ENCODE results near the gene MTRR. TPM values are rescaled to one million over a fixed set of nuclear protein-coding genes. Genes with fewer than 3 reads are reported as not detected.

MTRR gene
- polyA plus RNA-seq, 1 of the 3 experiments (the other 2 are of a cell fraction), result 18.4 TPM

DNA sequence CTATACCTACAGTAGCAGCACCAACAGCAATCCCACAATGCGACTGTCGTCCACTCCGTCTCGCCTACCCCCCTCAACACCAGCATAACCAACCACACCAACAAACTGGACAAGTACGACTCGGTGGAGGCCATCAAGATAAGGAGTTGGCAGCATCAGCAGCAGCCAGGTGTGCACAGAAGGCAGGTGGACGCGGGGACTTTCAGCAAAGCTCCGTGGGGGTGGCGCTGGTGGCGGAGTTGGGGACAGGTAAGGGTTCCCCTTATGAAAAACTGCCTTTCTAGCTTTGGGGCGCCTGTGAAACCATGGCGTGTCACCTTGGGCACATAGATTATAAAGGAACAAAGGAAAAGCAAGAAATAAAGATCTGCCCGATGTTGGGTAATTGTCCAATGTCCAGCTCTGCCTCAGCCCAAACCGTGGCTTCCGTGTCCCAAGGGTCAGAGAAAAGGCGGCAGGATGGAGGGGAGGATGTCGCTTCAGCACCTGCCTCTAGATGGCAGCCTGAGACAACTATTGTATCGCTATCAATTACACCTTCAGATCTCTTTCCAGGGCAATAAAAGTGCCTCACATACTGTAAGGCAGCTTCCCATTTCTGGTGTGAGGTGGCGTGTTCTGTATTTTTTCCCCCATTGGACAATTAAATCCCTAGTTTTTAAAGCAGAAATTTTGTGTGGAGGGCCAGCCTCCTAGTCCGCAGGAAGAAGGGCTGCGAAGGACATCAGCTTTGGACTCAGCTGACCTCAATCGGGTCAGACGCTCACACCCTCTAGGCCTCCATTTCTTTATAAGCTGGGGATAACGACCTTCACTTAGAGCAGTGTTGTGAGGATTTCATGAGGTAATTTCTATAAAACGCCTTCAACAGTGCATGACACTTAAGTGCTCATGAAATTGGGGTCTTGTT is 58.8 kb downstream of the MTRR start:
- ChIA-PET POLR2A (no interaction called here), CTCF (interaction anchor here (0.6 to 4.3 kb wide), 29 partner anchors 9 to 1617 kb away, joined by 3 to 37 read pairs (median 3); partner anchors contain the start of gene CFAP90)
- Histone ChIP-seq H3F3A (replicated peaks; ENCODE audit: insufficient read depth) (no peaks in the 10 kb centered on the region), H3K4me1 (ENCODE audit: control insufficient read depth in 1 of 2, insufficient read depth in 2 of 2, low read depth in 1 of 2, low read length in 1 of 2) (no peaks in the 10 kb centered on the region; a peak in 1 of 4 replicates), H3K4me3 (ENCODE audit: low read depth in 2 of 2, low read length in 1 of 2) (peak overlapping the region in 1 of 2 experiments; percentile 40; a peak in 1 of 4 replicates), H3K36me3 (replicated peaks in 1 of 2; ENCODE audit: control insufficient read depth in 1 of 2, insufficient read depth in 2 of 2, low read length in 1 of 2) (no peaks in the 10 kb centered on the region), H3K9ac (no peak overlapping the region), H3K79me2 (ENCODE audit: insufficient read depth) (no peaks in the 10 kb centered on the region), H4K20me1 (ENCODE audit: insufficient read depth) (no peaks in the 10 kb centered on the region), H3K27me3 (ENCODE audit: insufficient read depth) (peaks cover 27% of the 10 kb centered on the region; the same call in 1 of the 2 replicates), H2AFZ (ENCODE audit: low read depth) (peak overlapping the region; percentile 46; the same call in 1 of the 2 replicates), H3K9me2 (no peaks in the 10 kb centered on the region), H3K4me2 (no peak overlapping the region), H3K9me3 (no peaks in the 10 kb centered on the region), H3K27ac (ENCODE audit: low read depth in 2 of 2, low read length in 1 of 2) (no peak overlapping the region)
- DNase-seq, result peak; percentile 68
- whole genome bisulfite sequencing (ENCODE audit: low lambda C conversion rate), result 34% methylated on average over 26 of the region's 26 CpGs
- TF ChIP-seq, protein P1, sequence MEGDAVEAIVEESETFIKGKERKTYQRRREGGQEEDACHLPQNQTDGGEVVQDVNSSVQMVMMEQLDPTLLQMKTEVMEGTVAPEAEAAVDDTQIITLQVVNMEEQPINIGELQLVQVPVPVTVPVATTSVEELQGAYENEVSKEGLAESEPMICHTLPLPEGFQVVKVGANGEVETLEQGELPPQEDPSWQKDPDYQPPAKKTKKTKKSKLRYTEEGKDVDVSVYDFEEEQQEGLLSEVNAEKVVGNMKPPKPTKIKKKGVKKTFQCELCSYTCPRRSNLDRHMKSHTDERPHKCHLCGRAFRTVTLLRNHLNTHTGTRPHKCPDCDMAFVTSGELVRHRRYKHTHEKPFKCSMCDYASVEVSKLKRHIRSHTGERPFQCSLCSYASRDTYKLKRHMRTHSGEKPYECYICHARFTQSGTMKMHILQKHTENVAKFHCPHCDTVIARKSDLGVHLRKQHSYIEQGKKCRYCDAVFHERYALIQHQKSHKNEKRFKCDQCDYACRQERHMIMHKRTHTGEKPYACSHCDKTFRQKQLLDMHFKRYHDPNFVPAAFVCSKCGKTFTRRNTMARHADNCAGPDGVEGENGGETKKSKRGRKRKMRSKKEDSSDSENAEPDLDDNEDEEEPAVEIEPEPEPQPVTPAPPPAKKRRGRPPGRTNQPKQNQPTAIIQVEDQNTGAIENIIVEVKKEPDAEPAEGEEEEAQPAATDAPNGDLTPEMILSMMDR (IDR thresholded peaks at IDR 0.05), result peak; percentile 79
- TF ChIP-seq SMC3 (IDR thresholded peaks at IDR 0.05; ENCODE audit: low read depth, low read length) (peak; percentile 63), RAD21 (IDR thresholded peaks at IDR 0.05; ENCODE audit: low read length) (peak; percentile 88), FOSL2 (IDR thresholded peaks at IDR 0.05; ENCODE audit: borderline replicate concordance, low read depth) (no peak), MEF2A (IDR thresholded peaks at IDR 0.05; ENCODE audit: borderline replicate concordance, low read depth) (no peak), USF2 (IDR thresholded peaks at IDR 0.05; ENCODE audit: borderline replicate concordance, low read depth, low read length) (no peak), RFX5 (IDR thresholded peaks at IDR 0.05; ENCODE audit: low read length) (no peak), JUND (IDR thresholded peaks at IDR 0.05) (no peak), USF1 (IDR thresholded peaks at IDR 0.05; ENCODE audit: borderline replicate concordance, low read depth) (no peak)
- TF ChIP-seq, protein P2, sequence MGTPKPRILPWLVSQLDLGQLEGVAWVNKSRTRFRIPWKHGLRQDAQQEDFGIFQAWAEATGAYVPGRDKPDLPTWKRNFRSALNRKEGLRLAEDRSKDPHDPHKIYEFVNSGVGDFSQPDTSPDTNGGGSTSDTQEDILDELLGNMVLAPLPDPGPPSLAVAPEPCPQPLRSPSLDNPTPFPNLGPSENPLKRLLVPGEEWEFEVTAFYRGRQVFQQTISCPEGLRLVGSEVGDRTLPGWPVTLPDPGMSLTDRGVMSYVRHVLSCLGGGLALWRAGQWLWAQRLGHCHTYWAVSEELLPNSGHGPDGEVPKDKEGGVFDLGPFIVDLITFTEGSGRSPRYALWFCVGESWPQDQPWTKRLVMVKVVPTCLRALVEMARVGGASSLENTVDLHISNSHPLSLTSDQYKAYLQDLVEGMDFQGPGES (IDR thresholded peaks at IDR 0.05; ENCODE audit: low read depth, low read length), result no peak
